Activated B cell treated with CpG ODN at 0.5 μM for 24 hours (primary cell): ENCODE results near the gene E2F8. TPM values are rescaled to one million over a fixed set of nuclear protein-coding genes. Genes with fewer than 3 reads are reported as not detected.

Source experiments
- ATAC-seq: fragments of 200-7000 bp; cut with Tn5 transposase; one replicate; pipeline ENCODE4 v1.10.0; 2021; ENCODE audit warnings: low read depth, mild to moderate bottlenecking, moderate library complexity
- CTCF ChIA-PET: fragments of 350-600 bp; sonication (Branson Sonifier 250); formaldehyde crosslinking; loops from one replicate; lab custom pipeline; 2021; ENCODE audit warnings: antibody characterized with exemption; lab: Charles Lee
- POLR2A ChIA-PET: fragments of 350-600 bp; sonication (Branson Sonifier 250); formaldehyde crosslinking; loops from one replicate; lab custom pipeline; 2021; ENCODE audit warnings: antibody characterized with exemption; lab: Charles Lee
- DNase-seq: peaks from one replicate; pipeline ENCODE4 v3.0.0; 2022
- H3K27ac Mint-ChIP-seq: one replicate; pipeline ENCODE4 v1.8.0; 2020; ENCODE audit warnings: mixed read lengths
- H3K27me3 Mint-ChIP-seq: one replicate; pipeline ENCODE4 v1.8.0; 2021; ENCODE audit warnings: mixed read lengths
- H3K36me3 Mint-ChIP-seq: one replicate; pipeline ENCODE4 v1.8.0; 2021; ENCODE audit warnings: low read depth, mixed read lengths
- H3K4me1 Mint-ChIP-seq: one replicate; pipeline ENCODE4 v1.8.0; 2021; ENCODE audit warnings: mixed read lengths
- H3K4me3 Mint-ChIP-seq: one replicate; pipeline ENCODE4 v1.8.0; 2020; ENCODE audit warnings: mild to moderate bottlenecking, mixed read lengths
- H3K9me3 Mint-ChIP-seq: one replicate; pipeline ENCODE4 v1.8.0; 2020; ENCODE audit warnings: mixed read lengths
- CTCF ChIP-seq: fragments of 200-600 bp; IDR thresholded peaks from one replicate; pipeline ENCODE4 v1.8.0; 2022; ENCODE audit warnings: antibody characterized with exemption, mild to moderate bottlenecking
- intact Hi-C: fragments of 100-400 bp; cut with micrococcal nuclease; formaldehyde crosslinking; loops from one replicate; pipeline ENCODE4 v1.15.1; 2024
- total RNA-seq: library from RNA; stranded (reverse); gene quantifications from 2 replicates; pipeline ENCODE4 v1.2.3, GENCODE V29; 2022

Gene E2F8
- total RNA-seq, 1 donor from 2014 or later, result 0.82 TPM

DNA sequence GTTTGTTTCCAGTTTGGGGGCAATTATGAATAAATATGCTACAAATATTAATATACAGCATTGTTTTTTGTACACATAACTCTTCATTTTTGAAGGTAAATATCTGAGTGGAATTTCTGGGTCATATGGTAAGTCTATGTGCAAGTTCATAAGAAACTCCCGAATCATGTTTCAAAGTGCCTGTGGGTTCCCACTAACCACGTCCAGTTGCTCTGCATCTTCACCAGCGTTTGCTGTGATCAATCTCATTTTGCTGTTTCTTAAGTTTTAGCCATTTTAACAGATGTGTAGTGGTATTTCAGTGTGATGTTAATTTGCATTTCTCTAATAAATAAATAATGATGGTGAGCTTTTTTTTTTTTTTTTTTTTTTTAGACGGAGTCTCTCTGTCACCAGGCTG, 24.7 kb downstream of the E2F8 start:
- no peaks in the 10 kb centered on the region for H3K4me1 Mint-ChIP-seq
- no peaks in the 10 kb centered on the region for H3K9me3 Mint-ChIP-seq
- H3K36me3 Mint-ChIP-seq, result no peaks in the 10 kb centered on the region
- DNase-seq, result no peak
- intact Hi-C loops, result no loop called here
- TF ChIP-seq CTCF, result no peak
- CTCF ChIA-PET, result no interaction called here
- POLR2A ChIA-PET, result interaction anchor here (0.6 kb wide), 1 partner anchor 61 kb away, joined by 3 read pairs; no protein-coding TSS in a partner anchor
- H3K4me3 Mint-ChIP-seq, result no peak overlapping the region
- ATAC-seq, result no peak
- H3K27me3 Mint-ChIP-seq, result peaks cover 8% of the 10 kb centered on the region
- H3K27ac Mint-ChIP-seq, result no peak overlapping the region

- ATAC-seq (no peak), DNase-seq (no peak)
- CTCF ChIA-PET, result no interaction called here
- no peak for TF ChIP-seq CTCF
- Mint-ChIP-seq H3K27ac (no peak overlapping the region), H3K4me3 (no peak overlapping the region), H3K27me3 (peaks cover 21% of the 10 kb centered on the region), H3K36me3 (no peaks in the 10 kb centered on the region), H3K4me1 (no peaks in the 10 kb centered on the region), H3K9me3 (no peaks in the 10 kb centered on the region)
- POLR2A ChIA-PET, result no interaction called here
- intact Hi-C loops, result no loop called here
These were observed 31.0 kb downstream of the E2F8 start for GRCh38 chr11:19209617-19210370.

- Mint-ChIP-seq H3K27me3 (peaks cover 21% of the 10 kb centered on the region), H3K4me3 (no peak overlapping the region), H3K36me3 (no peaks in the 10 kb centered on the region), H3K9me3 (no peaks in the 10 kb centered on the region), H3K4me1 (no peaks in the 10 kb centered on the region), H3K27ac (no peak overlapping the region)
- ATAC-seq (no peak), DNase-seq (no peak)
- ChIA-PET POLR2A (no interaction called here), CTCF (no interaction called here)
- TF ChIP-seq CTCF, result no peak
- intact Hi-C loops, result no loop called here
These were observed 31.7 kb downstream of the E2F8 start for GRCh38 chr11:19208959-19209546.

GRCh38 chr11:19208181-19208580, 32.6 kb downstream of the E2F8 start:
- no peaks in the 10 kb centered on the region for H3K4me1 Mint-ChIP-seq
- H3K9me3 Mint-ChIP-seq, result no peaks in the 10 kb centered on the region
- H3K27me3 Mint-ChIP-seq, result peaks cover 19% of the 10 kb centered on the region
- no peaks in the 10 kb centered on the region for H3K36me3 Mint-ChIP-seq
- CTCF ChIA-PET, result no interaction called here
- TF ChIP-seq CTCF, result no peak
- DNase-seq (no peak), ATAC-seq (no peak)
- intact Hi-C loops, result no loop called here
- POLR2A ChIA-PET, result no interaction called here
- no peak overlapping the region for H3K4me3 Mint-ChIP-seq
- no peak overlapping the region for H3K27ac Mint-ChIP-seq

- intact Hi-C loops, result no loop called here
- ATAC-seq (no peak), DNase-seq (no peak)
- Mint-ChIP-seq H3K27ac (no peak overlapping the region), H3K4me1 (no peaks in the 10 kb centered on the region), H3K36me3 (no peaks in the 10 kb centered on the region), H3K4me3 (no peak overlapping the region), H3K9me3 (no peaks in the 10 kb centered on the region), H3K27me3 (peaks cover 24% of the 10 kb centered on the region)
- no peak for TF ChIP-seq CTCF
- POLR2A ChIA-PET, result no interaction called here
- CTCF ChIA-PET, result no interaction called here
These were observed 35.9 kb downstream of the E2F8 start for GRCh38 chr11:19204836-19205235.
